Measurements from ENCODE around the gene GSC2. TPM values are rescaled to one million over a fixed set of nuclear protein-coding genes. Genes with fewer than 3 reads are reported as not detected.

The GSC2 gene
- total and polyA plus RNA-seq, 9 of the 15 experiments (the other 6 are each of a cell fraction or from before 2014, with no cell fraction given) = not detected

- TF ChIP-seq CUX1 (CRISPR knock-in tag; IDR thresholded peaks at IDR 0.05) (no peak), POLR2AphosphoS2 (IDR thresholded peaks at IDR 0.05; ENCODE audit: low read length) (peak; percentile 84), ZMIZ1 (IDR thresholded peaks at IDR 0.05; ENCODE audit: low read depth in 2 of 2, low read length in 2 of 2) (no peak)
- TF ChIP-seq, protein P1, sequence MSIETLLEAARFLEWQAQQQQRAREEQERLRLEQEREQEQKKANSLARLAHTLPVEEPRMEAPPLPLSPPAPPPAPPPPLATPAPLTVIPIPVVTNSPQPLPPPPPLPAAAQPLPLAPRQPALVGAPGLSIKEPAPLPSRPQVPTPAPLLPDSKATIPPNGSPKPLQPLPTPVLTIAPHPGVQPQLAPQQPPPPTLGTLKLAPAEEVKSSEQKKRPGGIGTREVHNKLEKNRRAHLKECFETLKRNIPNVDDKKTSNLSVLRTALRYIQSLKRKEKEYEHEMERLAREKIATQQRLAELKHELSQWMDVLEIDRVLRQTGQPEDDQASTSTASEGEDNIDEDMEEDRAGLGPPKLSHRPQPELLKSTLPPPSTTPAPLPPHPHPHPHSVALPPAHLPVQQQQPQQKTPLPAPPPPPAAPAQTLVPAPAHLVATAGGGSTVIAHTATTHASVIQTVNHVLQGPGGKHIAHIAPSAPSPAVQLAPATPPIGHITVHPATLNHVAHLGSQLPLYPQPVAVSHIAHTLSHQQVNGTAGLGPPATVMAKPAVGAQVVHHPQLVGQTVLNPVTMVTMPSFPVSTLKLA (conservative IDR thresholded peaks at IDR 0.05) = no peak
- TF ChIP-seq, protein P2, sequence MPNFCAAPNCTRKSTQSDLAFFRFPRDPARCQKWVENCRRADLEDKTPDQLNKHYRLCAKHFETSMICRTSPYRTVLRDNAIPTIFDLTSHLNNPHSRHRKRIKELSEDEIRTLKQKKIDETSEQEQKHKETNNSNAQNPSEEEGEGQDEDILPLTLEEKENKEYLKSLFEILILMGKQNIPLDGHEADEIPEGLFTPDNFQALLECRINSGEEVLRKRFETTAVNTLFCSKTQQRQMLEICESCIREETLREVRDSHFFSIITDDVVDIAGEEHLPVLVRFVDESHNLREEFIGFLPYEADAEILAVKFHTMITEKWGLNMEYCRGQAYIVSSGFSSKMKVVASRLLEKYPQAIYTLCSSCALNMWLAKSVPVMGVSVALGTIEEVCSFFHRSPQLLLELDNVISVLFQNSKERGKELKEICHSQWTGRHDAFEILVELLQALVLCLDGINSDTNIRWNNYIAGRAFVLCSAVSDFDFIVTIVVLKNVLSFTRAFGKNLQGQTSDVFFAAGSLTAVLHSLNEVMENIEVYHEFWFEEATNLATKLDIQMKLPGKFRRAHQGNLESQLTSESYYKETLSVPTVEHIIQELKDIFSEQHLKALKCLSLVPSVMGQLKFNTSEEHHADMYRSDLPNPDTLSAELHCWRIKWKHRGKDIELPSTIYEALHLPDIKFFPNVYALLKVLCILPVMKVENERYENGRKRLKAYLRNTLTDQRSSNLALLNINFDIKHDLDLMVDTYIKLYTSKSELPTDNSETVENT (CRISPR knock-in tag; IDR thresholded peaks at IDR 0.05) = peak; percentile 24; the same call in 1 of the 2 replicates
- TF ChIP-seq, protein P3, sequence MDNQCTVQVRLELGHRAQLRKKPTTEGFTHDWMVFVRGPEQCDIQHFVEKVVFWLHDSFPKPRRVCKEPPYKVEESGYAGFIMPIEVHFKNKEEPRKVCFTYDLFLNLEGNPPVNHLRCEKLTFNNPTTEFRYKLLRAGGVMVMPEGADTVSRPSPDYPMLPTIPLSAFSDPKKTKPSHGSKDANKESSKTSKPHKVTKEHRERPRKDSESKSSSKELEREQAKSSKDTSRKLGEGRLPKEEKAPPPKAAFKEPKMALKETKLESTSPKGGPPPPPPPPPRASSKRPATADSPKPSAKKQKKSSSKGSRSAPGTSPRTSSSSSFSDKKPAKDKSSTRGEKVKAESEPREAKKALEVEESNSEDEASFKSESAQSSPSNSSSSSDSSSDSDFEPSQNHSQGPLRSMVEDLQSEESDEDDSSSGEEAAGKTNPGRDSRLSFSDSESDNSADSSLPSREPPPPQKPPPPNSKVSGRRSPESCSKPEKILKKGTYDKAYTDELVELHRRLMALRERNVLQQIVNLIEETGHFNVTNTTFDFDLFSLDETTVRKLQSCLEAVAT (IDR thresholded peaks at IDR 0.05) = no peak
- TF ChIP-seq, protein P4, sequence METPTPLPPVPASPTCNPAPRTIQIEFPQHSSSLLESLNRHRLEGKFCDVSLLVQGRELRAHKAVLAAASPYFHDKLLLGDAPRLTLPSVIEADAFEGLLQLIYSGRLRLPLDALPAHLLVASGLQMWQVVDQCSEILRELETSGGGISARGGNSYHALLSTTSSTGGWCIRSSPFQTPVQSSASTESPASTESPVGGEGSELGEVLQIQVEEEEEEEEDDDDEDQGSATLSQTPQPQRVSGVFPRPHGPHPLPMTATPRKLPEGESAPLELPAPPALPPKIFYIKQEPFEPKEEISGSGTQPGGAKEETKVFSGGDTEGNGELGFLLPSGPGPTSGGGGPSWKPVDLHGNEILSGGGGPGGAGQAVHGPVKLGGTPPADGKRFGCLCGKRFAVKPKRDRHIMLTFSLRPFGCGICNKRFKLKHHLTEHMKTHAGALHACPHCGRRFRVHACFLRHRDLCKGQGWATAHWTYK (CRISPR knock-in tag; IDR thresholded peaks at IDR 0.05) = 0 out of 2 replicates have a peak, but pooled peaks have one; percentile 1
Measured at GRCh38 chr22:19175026-19175601, 25.0 kb upstream of the GSC2 start (continued).

All from K562 (cell line).